GM23338 (cell line): ENCODE results near the gene FXYD7. TPM values are rescaled to one million over a fixed set of nuclear protein-coding genes. Genes with fewer than 3 reads are reported as not detected.
"Not testable (repeated sequence)": the region's sequence is repeated elsewhere in the genome, so short reads cannot be mapped to it uniquely, and the experiment has no call there.

Source experiments
- ATAC-seq: fragments of 200-7000 bp; cut with Tn5 transposase; 3 replicates; pipeline ENCODE4 v1.9.1; 2020
- DNase-seq: peaks from one replicate; pipeline ENCODE4 v3.0.0-alpha.2; 2015; ENCODE audit warnings: low spot score
- H2AFZ ChIP-seq: fragments of 200-600 bp; sonication (generic); 2 replicates; pipeline ENCODE4 v1.8.0; 2016; ENCODE audit warnings: antibody characterized with exemption, mild to moderate bottlenecking, moderate library complexity
- H3F3A ChIP-seq: fragments of 200-600 bp; sonication (generic); replicated peaks from 2 replicates; pipeline ENCODE4 v1.8.0; 2017; ENCODE audit warnings: antibody characterized with exemption, mixed run types, low read depth
- H3K27ac ChIP-seq: fragments of 200-600 bp; sonication (generic); 2 replicates; pipeline ENCODE4 v1.6.1; 2016; ENCODE audit warnings: low read depth
- H3K27me3 ChIP-seq: fragments of 200-600 bp; sonication (generic); 2 replicates; pipeline ENCODE4 v1.8.0; 2016; ENCODE audit warnings: mild to moderate bottlenecking, mixed run types, moderate library complexity; ENCODE audit not compliant: insufficient read depth
- H3K36me3 ChIP-seq: fragments of 200-600 bp; sonication (generic); 2 replicates; pipeline ENCODE4 v1.8.0; 2016; ENCODE audit warnings: mild to moderate bottlenecking; ENCODE audit not compliant: insufficient read depth
- H3K4me1 ChIP-seq: fragments of 200-600 bp; sonication (generic); 2 replicates; pipeline ENCODE4 v1.8.0; 2016; ENCODE audit warnings: mild to moderate bottlenecking, moderate library complexity; ENCODE audit not compliant: insufficient read depth
- H3K4me2 ChIP-seq: fragments of 200-600 bp; sonication (generic); 2 replicates; pipeline ENCODE4 v1.7.1; 2017; ENCODE audit warnings: mixed run types
- H3K4me3 ChIP-seq: fragments of 200-600 bp; sonication (generic); 2 replicates; pipeline ENCODE4 v1.6.1; 2016; ENCODE audit warnings: mixed run types
- H3K79me2 ChIP-seq: fragments of 200-600 bp; sonication (generic); replicated peaks from 2 replicates; pipeline ENCODE4 v1.8.0; 2017; ENCODE audit warnings: mild to moderate bottlenecking; ENCODE audit not compliant: insufficient read depth
- H3K9me2 ChIP-seq: fragments of 200-600 bp; sonication (generic); 2 replicates; pipeline ENCODE4 v1.8.0; 2017; ENCODE audit not compliant: insufficient read depth
- H4K20me1 ChIP-seq: fragments of 200-600 bp; sonication (generic); replicated peaks from 2 replicates; pipeline ENCODE4 v1.8.0; 2017; ENCODE audit warnings: mild to moderate bottlenecking; ENCODE audit not compliant: insufficient read depth
- H3K27ac Mint-ChIP-seq: 2 replicates; pipeline ENCODE4 v1.8.0; 2020; ENCODE audit warnings: inconsistent platforms, mild to moderate bottlenecking, moderate library complexity, mixed read lengths
- H3K27me3 Mint-ChIP-seq: 3 replicates; pipeline ENCODE4 v1.8.0; 2022; ENCODE audit warnings: low read depth, mild to moderate bottlenecking, moderate library complexity, mixed read lengths, inconsistent platforms; ENCODE audit not compliant: insufficient read depth, poor library complexity
- H3K36me3 Mint-ChIP-seq: 3 replicates; pipeline ENCODE4 v1.8.0; 2021; ENCODE audit warnings: low read depth, mild to moderate bottlenecking, inconsistent platforms, moderate library complexity, mixed read lengths
- H3K4me1 Mint-ChIP-seq: 3 replicates; pipeline ENCODE4 v1.8.0; 2020; ENCODE audit warnings: mild to moderate bottlenecking, inconsistent platforms, mixed read lengths
- H3K4me3 Mint-ChIP-seq: 3 replicates; pipeline ENCODE4 v1.8.0; 2021; ENCODE audit warnings: moderate library complexity, mild to moderate bottlenecking, inconsistent platforms, mixed read lengths
- H3K9me3 Mint-ChIP-seq: 3 replicates; pipeline ENCODE4 v1.8.0; 2020; ENCODE audit warnings: moderate library complexity, mild to moderate bottlenecking, inconsistent platforms, mixed read lengths
- CREB1 ChIP-seq: fragments of 250-450 bp; sonication (Bioruptor Pico); IDR thresholded peaks from 2 replicates; pipeline ENCODE4 v1.5.0; 2020; ENCODE audit warnings: low read depth, mild to moderate bottlenecking, moderate library complexity
- EZH2phosphoT487 ChIP-seq: fragments of 200-600 bp; sonication (generic); IDR thresholded peaks from one replicate; pipeline ENCODE4 v1.8.1; 2018; ENCODE audit warnings: antibody characterized with exemption; ENCODE audit not compliant: unreplicated experiment
- JUNB ChIP-seq: IDR thresholded peaks from one replicate; pipeline ENCODE4 v1.6.1; 2016; ENCODE audit warnings: antibody characterized with exemption; ENCODE audit not compliant: unreplicated experiment
- POLR2AphosphoS5 ChIP-seq: IDR thresholded peaks from 2 replicates; pipeline ENCODE4 v1.6.1; 2016; ENCODE audit warnings: antibody characterized with exemption, low read depth
- STAT1 ChIP-seq: IDR thresholded peaks from one replicate; pipeline ENCODE4 v1.6.1; 2016; ENCODE audit warnings: antibody characterized with exemption; ENCODE audit not compliant: unreplicated experiment
- ZNF114 ChIP-seq: fragments of 250-450 bp; sonication (Bioruptor Pico); IDR thresholded peaks from 2 replicates; pipeline ENCODE4 v1.5.0; 2020; ENCODE audit warnings: mild to moderate bottlenecking, moderate library complexity
- ZNF331 ChIP-seq: fragments of 250-450 bp; sonication (Bioruptor Pico); IDR thresholded peaks from 2 replicates; pipeline ENCODE4 v1.5.0; 2020; ENCODE audit warnings: low read depth, mild to moderate bottlenecking, moderate library complexity
- polyA plus RNA-seq: library from polyadenylated mRNA; unstranded; fragments of >200 nt; fragmentation: Nextera tagmentation; extraction: Ambion mirVana; gene quantifications from 2 replicates; pipeline ENCODE4 v1.2.1, GENCODE V29; 2016
- total RNA-seq: library from RNA; depleted of rRNA; stranded (reverse); fragments of >200 nt; shearing (Covaris generic); gene quantifications from 2 replicates; pipeline ENCODE4 v1.2.3, GENCODE V29; 2014
- TF ChIP-seq, protein P1 (sequence below): fragments of 250-450 bp; sonication (Bioruptor Pico); IDR thresholded peaks from 2 replicates; pipeline ENCODE4 v1.5.0; 2020; ENCODE audit warnings: mild to moderate bottlenecking, moderate library complexity
- TF ChIP-seq, protein P2 (sequence below), 2 experiments: fragments of 200-600 bp in 1 of 2; sonication (generic) in 1 of 2; conservative IDR thresholded peaks; 2 replicates each; pipeline versions ENCODE4 v1.5.1 to v1.6.1; 2016 to 2017; ENCODE audit warnings: antibody characterized with exemption in 2 of 2, low read depth in 2 of 2, mild to moderate bottlenecking in 2 of 2, moderate library complexity in 1 of 2
- TF ChIP-seq, protein P3 (sequence below): IDR thresholded peaks from 2 replicates; pipeline ENCODE4 v1.6.1; 2016; ENCODE audit warnings: antibody characterized with exemption

The FXYD7 gene
- total and polyA plus RNA-seq, 2 experiments from 2014 or later, result 9.6 to 44.0 TPM

DNA sequence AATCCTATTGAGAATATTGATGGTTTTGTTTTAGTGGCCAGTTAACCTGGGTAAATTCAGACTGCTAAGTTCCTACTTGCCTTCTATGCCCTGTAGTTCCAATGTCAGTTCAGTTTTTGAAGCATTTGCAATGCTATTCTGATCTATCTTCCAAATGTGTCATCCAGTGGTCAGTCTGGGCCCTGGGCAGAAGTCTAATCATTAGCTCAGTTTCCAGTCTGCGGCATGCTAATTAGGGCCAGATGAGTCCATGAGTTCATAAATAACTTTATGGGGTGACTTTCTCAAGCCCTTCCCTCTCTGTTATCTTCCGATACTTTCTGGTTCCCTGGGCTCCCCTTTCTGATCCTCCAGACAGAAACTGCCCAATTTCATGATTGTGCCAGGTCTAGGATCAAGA is 52.8 kb downstream of the FXYD7 start (continued):
- TF ChIP-seq, protein P1, sequence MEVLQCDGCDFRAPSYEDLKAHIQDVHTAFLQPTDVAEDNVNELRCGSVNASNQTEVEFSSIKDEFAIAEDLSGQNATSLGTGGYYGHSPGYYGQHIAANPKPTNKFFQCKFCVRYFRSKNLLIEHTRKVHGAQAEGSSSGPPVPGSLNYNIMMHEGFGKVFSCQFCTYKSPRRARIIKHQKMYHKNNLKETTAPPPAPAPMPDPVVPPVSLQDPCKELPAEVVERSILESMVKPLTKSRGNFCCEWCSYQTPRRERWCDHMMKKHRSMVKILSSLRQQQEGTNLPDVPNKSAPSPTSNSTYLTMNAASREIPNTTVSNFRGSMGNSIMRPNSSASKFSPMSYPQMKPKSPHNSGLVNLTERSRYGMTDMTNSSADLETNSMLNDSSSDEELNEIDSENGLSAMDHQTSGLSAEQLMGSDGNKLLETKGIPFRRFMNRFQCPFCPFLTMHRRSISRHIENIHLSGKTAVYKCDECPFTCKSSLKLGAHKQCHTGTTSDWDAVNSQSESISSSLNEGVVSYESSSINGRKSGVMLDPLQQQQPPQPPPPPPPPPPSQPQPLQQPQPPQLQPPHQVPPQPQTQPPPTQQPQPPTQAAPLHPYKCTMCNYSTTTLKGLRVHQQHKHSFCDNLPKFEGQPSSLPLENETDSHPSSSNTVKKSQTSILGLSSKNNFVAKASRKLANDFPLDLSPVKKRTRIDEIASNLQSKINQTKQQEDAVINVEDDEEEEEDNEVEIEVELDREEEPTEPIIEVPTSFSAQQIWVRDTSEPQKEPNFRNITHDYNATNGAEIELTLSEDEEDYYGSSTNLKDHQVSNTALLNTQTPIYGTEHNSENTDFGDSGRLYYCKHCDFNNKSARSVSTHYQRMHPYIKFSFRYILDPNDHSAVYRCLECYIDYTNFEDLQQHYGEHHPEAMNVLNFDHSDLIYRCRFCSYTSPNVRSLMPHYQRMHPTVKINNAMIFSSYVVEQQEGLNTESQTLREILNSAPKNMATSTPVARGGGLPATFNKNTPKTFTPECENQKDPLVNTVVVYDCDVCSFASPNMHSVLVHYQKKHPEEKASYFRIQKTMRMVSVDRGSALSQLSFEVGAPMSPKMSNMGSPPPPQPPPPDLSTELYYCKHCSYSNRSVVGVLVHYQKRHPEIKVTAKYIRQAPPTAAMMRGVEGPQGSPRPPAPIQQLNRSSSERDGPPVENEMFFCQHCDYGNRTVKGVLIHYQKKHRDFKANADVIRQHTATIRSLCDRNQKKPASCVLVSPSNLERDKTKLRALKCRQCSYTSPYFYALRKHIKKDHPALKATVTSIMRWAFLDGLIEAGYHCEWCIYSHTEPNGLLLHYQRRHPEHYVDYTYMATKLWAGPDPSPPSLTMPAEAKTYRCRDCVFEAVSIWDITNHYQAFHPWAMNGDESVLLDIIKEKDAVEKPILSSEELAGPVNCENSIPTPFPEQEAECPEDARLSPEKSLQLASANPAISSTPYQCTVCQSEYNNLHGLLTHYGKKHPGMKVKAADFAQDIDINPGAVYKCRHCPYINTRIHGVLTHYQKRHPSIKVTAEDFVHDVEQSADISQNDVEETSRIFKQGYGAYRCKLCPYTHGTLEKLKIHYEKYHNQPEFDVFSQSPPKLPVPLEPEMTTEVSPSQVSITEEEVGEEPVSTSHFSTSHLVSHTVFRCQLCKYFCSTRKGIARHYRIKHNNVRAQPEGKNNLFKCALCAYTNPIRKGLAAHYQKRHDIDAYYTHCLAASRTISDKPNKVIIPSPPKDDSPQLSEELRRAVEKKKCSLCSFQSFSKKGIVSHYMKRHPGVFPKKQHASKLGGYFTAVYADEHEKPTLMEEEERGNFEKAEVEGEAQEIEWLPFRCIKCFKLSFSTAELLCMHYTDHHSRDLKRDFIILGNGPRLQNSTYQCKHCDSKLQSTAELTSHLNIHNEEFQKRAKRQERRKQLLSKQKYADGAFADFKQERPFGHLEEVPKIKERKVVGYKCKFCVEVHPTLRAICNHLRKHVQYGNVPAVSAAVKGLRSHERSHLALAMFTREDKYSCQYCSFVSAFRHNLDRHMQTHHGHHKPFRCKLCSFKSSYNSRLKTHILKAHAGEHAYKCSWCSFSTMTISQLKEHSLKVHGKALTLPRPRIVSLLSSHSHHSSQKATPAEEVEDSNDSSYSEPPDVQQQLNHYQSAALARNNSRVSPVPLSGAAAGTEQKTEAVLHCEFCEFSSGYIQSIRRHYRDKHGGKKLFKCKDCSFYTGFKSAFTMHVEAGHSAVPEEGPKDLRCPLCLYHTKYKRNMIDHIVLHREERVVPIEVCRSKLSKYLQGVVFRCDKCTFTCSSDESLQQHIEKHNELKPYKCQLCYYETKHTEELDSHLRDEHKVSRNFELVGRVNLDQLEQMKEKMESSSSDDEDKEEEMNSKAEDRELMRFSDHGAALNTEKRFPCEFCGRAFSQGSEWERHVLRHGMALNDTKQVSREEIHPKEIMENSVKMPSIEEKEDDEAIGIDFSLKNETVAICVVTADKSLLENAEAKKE (CRISPR knock-in tag), result no peak
- TF ChIP-seq POLR2AphosphoS5, result no peak
- TF ChIP-seq ZNF331 (CRISPR knock-in tag), result no peak
- no peak for TF ChIP-seq ZNF114
- TF ChIP-seq EZH2phosphoT487, result no peak

DNA sequence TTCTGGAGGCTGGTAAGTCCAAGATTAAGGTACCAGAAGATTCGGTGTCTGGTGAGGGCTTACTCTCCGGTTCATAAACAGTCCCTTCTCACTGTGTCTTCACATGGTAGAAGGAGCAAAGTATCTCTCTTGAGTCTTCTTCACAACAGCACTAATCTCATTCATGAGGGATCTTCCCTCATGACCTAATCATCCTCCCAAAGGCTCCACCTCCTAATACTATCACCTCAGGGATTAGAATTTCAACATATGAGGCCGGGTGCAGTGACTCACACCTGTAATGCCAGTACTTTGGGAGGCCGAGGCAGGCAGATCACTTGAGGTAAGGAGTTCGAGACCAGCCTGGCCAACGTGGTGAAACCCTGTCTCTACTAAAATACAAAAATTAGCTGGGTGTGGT is 53.8 kb downstream of the FXYD7 start:
- not testable (repeated sequence) for H3K27me3 ChIP-seq, H3K36me3 Mint-ChIP-seq, H3K4me3 ChIP-seq, H3K9me2 ChIP-seq, H3K4me1 ChIP-seq, H2AFZ ChIP-seq, H3K4me2 ChIP-seq, H3F3A ChIP-seq, H4K20me1 ChIP-seq, H3K27ac ChIP-seq, ATAC-seq, H3K4me3 Mint-ChIP-seq, H3K36me3 ChIP-seq, DNase-seq, H3K27ac Mint-ChIP-seq, H3K9me3 Mint-ChIP-seq, H3K79me2 ChIP-seq
- Mint-ChIP-seq H3K4me1 (peaks cover 20% of the 10 kb centered on the region), H3K27me3 (peaks cover 11% of the 10 kb centered on the region)

DNA sequence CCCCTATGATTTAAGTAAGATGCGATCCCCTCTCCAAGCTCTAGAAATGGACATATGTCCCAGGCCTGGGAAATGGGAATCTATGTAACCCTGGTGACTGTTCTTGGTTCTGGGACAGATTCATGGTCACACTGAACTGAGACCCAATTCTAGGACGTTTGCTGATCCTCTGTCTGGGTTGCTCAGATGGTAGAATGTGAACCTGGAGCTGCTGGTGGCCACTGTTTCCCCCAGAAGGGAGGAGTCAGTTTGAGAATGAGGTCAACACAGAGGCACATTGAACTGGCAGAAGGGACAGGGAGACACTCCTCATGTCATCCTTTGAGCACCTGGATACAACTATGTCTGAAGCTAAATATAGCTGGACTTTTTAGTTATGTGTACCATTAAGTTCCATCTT is 56.4 kb downstream of the FXYD7 start:
- no peak overlapping the region for H3K4me3 ChIP-seq
- H3K27ac ChIP-seq, result no peak overlapping the region
- no peak for ATAC-seq
- H3K4me2 ChIP-seq, result no peak overlapping the region
- DNase-seq, result no peak
- no peaks in the 10 kb centered on the region for H3K79me2 ChIP-seq
- H4K20me1 ChIP-seq, result no peaks in the 10 kb centered on the region
- no peak overlapping the region for H2AFZ ChIP-seq
- no peak overlapping the region for H3K27ac Mint-ChIP-seq
- peaks cover 8% of the 10 kb centered on the region; the same call in 2 of the 3 replicates for H3K9me3 Mint-ChIP-seq
- H3K36me3 ChIP-seq, result no peaks in the 10 kb centered on the region
- H3K36me3 Mint-ChIP-seq, result peaks cover 5% of the 10 kb centered on the region
- H3F3A ChIP-seq, result no peaks in the 10 kb centered on the region
- H3K4me1 ChIP-seq, result peaks cover 21% of the 10 kb centered on the region
- peaks cover 11% of the 10 kb centered on the region for H3K27me3 Mint-ChIP-seq
- H3K4me3 Mint-ChIP-seq, result no peak overlapping the region
- peaks cover 43% of the 10 kb centered on the region for H3K4me1 Mint-ChIP-seq
- peaks cover 3% of the 10 kb centered on the region; the same call in 1 of the 2 replicates for H3K9me2 ChIP-seq
- H3K27me3 ChIP-seq, result no peaks in the 10 kb centered on the region
- TF ChIP-seq EZH2phosphoT487 (no peak), STAT1 (no peak), JUNB (no peak), CREB1 (no peak), ZNF331 (CRISPR knock-in tag) (no peak)
- TF ChIP-seq, protein P2, sequence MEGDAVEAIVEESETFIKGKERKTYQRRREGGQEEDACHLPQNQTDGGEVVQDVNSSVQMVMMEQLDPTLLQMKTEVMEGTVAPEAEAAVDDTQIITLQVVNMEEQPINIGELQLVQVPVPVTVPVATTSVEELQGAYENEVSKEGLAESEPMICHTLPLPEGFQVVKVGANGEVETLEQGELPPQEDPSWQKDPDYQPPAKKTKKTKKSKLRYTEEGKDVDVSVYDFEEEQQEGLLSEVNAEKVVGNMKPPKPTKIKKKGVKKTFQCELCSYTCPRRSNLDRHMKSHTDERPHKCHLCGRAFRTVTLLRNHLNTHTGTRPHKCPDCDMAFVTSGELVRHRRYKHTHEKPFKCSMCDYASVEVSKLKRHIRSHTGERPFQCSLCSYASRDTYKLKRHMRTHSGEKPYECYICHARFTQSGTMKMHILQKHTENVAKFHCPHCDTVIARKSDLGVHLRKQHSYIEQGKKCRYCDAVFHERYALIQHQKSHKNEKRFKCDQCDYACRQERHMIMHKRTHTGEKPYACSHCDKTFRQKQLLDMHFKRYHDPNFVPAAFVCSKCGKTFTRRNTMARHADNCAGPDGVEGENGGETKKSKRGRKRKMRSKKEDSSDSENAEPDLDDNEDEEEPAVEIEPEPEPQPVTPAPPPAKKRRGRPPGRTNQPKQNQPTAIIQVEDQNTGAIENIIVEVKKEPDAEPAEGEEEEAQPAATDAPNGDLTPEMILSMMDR (conservative IDR thresholded peaks at IDR 0.05; ENCODE audit: low read depth in 2 of 2), result no peak
- TF ChIP-seq, protein P3, sequence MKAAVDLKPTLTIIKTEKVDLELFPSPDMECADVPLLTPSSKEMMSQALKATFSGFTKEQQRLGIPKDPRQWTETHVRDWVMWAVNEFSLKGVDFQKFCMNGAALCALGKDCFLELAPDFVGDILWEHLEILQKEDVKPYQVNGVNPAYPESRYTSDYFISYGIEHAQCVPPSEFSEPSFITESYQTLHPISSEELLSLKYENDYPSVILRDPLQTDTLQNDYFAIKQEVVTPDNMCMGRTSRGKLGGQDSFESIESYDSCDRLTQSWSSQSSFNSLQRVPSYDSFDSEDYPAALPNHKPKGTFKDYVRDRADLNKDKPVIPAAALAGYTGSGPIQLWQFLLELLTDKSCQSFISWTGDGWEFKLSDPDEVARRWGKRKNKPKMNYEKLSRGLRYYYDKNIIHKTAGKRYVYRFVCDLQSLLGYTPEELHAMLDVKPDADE, result no peak
